DMS153 (cell line): ENCODE results near the gene NEUROG1.
"Not testable (repeated sequence)": the region's sequence is repeated elsewhere in the genome, so short reads cannot be mapped to it uniquely, and the experiment has no call there.

Experiments
- DNase-seq: peaks from one replicate; lab custom pipeline; 2025; lab: John Stamatoyannopoulos, UW

The NEUROG1 gene

DNA sequence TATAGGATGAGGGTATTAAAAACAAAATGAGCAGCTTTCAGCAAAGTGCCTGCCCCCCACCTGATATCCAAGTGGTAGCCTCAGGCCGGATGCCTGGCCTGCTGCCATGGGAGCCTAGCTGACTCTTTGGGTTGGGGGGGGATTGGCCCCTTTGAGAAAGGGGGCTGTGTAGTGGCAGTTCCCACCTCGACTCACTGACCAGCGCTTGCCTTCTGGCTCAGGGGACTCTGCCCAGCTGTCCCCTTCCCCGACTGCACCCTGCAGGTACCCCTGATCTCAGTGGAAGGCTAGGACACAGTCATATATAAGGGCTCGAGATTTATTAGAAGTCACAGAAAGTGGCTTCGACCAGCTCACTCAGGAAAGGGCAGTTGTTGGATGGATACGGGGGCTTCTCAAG is 1.5 kb upstream of the NEUROG1 start:
- DNase-seq, result no peak

DNA sequence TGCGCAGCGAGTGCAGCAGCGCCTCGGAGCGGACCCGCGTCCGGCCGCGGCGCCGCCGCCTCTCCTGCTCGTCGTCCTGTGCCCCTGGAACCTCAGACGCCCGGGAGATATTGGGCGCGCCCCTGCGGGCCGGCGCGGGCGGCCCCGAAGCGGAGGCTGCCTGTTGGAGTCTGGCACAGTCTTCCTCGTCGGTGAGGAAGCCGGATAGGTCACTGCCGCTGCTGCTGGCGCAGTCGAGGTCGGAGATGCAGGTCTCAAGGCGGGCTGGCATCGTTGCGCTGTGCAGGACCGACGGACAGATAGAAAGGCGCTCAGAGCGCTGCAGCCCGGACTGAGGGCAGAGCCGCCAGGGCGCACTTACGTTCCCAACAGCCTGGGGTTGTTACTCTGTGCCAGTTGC is 344 bp downstream of the NEUROG1 start:
- no peak for DNase-seq

DNA sequence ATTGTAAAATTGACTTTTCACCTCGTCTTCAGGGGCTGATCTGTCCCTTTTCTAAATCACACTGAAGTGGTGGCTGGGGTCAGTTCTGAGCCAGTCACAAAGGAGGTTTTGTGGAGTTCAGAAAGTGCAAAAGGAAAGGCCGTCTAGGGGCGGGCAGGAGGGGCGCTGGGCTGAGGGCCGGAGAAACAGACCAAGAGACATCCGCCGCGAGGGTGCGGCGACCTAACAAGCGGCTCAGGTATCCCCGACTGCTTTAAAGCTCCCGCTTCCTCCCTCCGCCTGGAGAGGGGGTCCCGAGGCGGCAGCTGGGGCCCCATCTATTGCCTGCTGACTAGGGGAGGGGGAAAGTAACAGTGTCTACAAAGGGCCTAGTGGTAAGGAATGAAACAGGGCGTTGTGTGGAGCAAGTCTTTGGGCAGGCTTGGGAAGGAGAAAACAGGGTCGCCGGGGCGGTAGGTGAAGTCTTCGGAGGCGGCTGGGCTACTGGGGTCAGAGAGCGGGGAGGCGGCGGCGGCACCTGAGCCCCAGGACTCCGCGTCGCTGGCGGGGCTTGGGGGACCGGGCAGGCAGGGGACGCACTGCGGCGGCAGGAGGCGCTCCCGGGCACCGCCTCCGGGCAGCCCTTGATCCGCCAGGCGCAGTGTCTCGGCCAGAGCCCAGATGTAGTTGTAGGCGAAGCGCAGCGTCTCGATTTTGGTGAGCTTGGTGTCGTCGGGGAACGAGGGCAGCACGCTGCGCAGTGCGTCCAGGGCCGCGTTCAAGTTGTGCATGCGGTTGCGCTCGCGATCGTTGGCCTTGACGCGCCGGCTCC is 950 bp downstream of the NEUROG1 start:
- DNase-seq, result no peak

DNA sequence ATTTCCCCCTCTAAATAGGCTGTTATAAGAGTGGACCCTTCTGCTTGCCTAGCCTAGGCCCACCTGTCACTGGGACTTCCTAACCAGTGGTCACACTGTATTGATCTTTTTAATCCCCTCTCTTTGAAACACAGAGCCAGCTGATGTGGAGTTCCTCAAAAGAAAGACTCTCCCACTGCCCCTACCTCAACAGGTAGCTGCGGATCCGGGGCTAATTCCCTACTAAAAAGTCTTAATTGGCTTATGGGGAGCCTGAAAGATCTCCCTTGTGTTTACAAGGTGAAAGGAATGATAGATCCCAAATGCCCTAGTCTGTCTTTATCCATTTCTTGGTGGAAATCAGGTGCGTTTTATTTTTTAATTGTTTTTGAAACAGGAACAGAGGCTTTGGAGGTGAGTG is 2.0 kb downstream of the NEUROG1 start:
- no peak for DNase-seq

DNA sequence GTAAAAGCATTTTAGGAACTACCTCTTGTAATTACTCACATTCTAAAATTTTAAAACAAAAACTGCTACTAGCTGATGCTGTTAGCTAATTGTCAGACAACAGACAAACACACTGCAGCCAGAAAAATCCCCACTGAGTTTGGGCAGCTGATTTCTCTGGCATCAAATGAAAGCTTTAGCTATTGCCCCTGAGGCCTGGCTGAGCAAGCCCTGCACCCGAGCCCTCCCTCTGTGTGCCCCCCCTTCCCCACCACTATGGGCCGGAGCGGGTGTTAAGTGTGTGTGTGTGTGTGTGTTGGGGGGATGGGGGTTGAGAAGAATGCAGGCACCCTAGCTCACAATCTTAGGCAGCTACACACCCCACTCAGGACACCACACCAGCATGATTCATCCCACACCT is 2.4 kb downstream of the NEUROG1 start:
- DNase-seq, result no peak

DNA sequence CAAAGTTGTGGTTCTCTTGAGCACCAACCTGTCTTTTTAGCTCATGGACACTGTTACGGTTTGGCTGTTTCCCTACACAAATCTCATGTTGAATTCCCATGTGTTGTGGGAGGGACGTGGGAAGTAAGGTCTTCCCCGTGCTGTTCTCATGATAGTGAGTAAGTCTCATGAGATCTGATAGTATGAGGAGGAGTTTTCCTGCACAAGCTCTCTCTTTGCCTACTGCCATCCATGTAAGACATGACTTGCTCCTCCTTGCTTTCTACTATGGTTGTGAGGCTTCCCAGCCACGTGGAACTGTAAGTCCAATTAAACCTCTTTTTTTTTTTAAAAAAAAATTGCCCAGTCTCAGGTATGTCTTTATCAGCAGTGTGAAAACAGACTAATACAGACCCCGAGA is 6.2 kb downstream of the NEUROG1 start:
- DNase-seq, result not testable (repeated sequence)

DNA sequence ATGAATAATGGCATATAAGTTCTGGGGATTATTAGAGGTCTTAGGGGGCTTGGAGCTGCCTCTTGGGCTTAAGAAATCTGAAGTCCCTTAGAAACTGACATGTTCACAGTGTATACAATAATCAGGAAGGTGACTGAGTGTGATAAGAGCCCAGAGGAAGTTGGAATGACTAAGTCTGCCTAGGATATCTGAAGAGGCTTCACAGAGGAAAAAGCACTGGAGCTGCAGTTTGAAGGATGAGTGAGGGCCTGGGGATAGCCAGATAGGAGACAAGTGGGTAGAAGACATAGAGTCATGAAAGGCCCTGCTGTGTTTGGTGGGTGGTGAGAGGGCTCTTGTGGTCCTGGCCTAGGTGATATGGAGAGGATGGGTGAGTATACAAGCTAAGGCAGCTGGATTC is 8.8 kb downstream of the NEUROG1 start:
- DNase-seq, result no peak

DNA sequence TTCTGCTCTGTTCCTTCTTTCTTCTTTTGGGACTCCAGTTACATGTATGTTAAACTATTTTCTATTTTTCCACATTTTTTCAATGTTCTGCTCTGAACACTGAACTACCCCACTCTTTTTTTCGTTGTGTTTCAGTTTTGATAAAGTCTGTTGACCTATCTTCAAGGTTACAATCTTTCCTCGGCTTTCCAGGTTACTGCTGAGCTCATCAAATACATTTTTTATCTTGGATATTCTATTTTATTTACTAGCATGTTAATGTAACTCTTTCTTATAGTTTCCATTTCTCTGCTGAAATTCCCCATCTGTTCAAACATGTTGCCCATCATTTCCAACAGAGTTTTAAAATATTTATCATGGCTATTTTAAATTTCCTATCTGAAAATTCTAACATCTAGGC is 13.8 kb downstream of the NEUROG1 start:
- DNase-seq, result no peak

DNA sequence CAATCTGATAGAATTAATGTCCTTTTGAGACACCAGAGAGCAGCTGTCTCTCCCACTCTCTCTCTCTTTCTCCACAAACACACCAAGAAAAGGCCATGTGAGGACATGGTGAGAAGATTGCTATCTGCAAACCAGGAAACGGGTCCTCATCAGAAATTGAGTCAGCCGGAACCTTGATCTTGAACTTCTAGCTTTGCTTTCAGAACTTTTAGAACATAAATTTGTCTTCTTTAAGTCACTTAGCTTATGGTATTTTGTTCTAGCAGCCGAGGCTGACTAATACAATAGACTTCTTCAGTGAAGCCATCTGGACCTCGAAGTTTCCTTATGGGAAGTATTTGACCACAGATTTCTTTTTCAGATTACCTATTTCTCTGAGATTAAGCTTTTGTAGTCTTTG is 18.1 kb downstream of the NEUROG1 start:
- no peak for DNase-seq

DNA sequence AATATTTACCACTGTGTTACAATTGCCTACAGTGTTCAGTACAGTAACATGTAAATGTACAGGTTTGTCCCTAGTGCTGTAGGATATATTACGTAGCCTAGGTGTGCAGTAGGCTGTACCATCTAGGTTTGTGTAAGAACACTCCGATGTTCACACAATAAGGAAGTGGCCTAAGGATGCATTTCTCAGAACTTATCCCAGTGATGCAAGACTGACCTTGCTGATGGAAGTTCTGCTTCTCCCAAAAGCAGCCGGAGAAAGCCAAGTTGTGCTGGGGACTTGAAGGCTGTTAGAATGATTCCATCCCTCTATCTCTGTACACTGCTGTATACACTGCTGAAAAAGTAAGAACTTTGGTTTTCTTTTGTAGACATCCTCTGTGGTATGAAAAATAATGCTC is 21.6 kb downstream of the NEUROG1 start:
- no peak for DNase-seq

DNA sequence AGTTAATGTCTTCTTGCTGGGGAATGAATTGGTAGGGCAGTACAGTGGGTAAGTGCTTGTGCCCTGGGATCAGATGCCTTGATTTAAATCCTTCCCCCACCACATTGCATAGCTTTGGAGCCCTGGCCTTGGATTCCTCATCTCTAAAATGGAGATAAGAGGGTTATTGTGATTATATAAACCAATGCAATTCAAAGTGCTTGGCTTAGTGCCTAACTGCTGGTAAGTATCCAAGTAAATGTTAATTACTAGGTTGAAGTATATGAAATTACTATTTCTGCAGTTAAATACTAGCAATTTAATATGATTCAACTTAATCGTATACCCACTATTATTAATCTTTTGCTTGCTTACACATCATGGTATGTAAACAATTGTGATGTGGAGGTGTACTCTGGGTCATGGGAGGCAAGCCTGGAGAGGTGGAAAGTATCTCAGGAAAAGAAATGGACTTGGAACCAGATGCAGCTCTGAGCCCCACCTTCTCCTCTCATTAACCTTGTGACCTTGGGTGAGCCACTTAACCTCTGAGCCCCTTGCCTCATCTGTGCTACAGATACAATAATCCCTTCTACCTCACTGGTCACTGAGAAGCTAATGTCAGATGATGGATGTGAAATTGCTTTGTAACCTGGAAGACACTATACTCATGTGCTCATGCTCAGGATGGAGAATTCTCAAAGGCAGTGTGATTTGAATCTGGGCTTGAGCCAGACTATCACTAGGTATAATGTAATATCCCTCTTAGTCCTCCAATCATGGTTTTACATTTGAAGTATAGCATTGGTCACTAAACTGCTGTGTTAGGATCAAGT is 23.8 kb downstream of the NEUROG1 start:
- no peak for DNase-seq

DNA sequence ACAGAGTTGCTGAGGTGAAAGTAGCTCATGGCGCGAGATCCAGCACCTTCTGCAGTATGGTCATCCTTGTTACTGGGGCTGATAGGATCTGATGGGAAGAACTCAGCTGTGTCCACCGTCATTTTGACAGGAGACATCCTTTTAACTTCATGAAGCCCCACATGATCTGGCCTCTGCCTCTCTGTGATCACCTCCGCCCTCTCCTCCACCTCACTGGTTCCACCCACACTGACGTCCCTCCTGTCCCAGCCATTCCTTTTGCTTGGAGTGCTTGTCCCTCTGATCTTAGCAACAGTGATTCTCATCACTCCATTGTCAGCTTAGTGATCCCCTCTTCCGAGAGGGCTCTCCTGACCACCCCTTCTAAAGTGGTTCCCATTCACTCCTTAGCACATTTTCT is 25.8 kb downstream of the NEUROG1 start:
- DNase-seq, result no peak

DNA sequence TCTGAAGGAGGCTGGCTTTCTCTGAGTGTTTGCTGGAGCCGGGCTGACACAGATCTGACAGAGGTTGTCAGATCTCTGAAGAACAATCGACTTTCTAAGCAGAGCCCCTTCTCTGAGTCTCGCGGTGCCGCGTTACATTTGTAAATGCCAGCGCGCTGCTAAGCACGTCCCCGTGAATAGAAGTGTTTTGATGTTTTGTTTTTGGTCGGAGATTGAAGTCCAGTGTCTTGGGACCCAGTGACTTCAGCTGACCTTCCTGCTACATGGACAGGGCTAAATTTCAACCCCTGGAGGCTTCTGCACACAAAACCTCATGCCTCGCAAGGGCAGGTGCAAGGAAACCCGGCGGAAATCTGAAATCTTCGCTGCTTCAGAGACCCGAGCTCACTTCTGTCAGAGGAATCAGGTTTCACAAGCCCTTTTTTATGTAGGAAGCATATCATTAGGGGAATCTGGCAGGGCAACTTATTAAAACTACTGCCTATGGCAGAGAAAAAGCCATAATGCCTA is 27.2 kb downstream of the NEUROG1 start:
- no peak for DNase-seq

DNA sequence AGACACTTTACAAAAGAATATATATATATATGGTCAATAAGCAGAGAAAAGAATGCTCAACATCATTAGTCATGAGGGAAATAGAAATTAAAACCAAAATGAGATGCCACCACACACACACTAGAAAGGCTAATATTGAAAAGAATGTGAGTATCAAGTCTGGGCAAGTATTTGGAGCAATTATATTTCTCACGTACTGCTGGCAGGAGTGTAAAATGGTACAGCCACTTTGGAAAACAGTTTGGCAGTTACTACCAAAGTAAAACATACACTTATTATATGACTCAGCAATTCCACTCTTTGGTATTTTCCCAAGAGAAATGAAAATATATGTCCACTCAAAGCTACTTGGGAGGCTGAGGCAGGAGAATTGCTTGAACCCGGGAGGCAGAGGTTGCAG is 29.8 kb downstream of the NEUROG1 start:
- no peak for DNase-seq

DNA sequence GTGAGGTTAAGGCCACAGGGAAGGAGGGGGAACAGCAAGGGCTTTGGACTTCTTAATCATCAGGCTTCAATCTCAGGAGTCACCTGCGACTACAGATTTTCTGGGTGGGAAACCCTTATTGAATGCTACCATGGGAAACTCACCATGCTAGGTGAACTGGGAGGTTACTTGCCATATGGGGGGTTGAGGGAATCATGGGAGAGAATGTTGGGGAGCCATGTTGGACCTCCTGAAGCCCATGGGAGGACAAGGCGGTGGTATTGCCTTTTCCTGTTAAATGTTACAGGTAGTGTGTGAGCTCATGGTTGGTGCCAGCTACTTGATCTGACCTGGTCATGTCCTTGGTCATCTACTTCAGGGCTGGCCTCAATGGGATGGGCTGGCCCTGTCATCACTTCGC is 31.4 kb downstream of the NEUROG1 start:
- no peak for DNase-seq

DNA sequence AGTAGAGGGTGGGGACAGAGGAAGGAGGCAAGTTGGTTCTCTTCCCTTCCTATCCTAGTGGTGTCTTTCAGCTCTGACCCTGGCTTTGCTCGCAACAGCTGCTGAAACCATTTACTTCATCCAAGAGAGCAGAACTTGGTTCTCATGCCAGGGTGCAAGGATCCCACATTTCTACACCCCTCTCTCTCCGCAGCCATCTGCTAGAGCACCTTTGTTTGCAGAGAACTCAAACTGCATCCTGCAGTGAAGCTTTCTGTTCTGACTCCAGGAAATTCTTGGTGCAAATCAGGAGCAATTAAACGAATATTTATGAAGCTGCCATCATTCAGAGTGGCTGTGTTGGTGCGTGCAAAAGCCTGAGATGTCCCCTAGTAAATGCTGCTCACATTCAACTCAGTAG is 31.9 kb downstream of the NEUROG1 start:
- DNase-seq, result no peak

DNA sequence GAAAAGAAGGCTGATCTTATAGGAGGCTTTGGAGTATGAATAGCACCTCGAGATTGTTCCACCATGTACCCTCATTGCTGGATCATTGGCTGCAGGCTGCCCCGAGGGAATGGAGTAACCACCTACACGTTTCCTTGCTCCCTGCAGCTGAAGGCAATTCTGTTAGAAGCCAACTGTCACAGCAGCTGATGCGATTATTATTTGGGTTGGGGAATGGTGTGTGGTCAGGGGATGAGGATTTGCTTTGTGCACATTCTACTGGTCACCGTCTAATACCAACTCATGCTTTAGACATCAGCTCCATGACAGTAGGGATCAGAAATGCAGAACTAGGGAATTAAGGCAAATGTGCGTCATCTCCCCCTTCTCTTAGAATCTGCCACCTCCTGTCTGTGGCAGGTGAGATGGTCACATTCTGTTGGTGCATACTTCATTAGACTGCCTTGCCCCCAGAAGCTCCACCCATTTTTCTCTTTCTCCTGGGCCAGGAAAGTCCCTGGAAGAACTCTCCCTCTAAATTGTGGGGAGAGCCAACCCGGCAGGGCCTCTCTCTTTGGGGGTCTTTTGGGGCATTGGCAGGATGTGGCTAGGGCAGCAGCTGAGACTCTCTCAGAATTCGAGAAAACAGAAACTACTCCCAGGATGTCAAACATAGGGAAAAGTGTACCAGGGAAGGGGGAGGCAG is 32.8 kb downstream of the NEUROG1 start:
- no peak for DNase-seq

DNA sequence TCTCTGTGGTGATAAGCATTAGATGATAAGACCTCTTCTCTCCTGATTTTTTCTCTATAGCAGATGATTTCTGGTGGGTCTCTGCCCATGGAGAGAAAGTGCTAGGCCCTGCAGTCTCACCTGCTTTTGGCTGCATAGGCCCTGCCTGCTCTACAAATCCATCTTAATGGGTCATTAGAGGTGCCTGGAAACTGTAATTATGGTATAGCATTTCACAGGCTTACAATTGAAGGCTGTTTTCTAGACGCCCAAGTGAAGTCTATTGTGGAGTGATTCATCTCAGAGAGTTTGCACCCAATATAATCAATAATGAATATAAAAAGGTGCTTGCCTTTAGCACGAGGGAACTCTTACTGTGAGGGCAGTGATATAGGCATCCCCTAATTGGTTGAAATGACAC is 33.8 kb downstream of the NEUROG1 start:
- DNase-seq, result no peak

DNA sequence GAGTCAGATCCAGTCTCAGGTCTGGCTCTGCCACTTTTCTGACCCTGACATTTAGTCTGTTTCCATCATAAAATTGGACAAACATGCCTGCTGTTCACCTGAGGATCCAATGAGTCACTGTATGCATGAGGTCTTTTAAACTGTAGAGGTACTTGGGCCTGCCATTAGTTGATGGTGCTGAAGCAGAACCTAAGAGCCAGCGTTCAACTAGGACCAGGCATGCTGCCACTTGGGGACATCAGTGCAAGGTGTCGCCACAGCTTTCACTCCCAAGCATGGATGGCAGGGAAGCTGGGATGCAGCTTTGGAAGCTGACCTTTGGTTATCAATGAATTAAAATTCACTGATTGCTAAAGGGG is 37.1 kb downstream of the NEUROG1 start:
- no peak for DNase-seq

DNA sequence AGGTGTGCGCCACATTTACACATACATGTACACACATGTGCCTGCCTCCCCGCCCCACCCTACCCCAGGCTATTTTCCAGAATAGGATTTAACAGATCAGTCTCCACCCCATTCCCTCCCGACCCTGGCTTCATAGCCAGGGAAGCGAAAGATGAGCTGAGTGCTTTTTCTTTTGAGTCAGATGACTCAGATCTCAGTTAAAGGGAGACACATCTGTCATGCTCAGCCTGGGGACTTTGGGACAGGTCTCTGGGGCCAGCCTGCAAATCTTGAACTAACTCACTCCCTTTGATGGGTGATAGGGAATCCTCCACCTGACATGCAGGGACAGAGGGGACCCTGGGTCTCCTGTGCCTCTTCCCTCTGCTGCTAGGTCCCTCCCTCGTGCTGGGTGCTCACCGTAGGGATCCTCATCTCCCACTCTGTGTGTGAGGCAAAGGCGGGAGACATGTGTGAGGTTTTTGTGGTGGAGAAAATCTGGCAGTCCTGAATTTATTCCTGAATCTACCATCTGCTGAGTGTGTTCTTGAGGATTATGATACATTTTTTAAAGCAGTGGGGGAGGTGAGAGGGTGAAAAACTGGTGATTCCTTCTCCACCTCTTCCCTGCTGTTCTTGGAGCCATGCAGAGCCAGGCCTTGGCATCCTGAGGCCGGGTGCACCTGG is 37.7 kb downstream of the NEUROG1 start:
- DNase-seq, result no peak

DNA sequence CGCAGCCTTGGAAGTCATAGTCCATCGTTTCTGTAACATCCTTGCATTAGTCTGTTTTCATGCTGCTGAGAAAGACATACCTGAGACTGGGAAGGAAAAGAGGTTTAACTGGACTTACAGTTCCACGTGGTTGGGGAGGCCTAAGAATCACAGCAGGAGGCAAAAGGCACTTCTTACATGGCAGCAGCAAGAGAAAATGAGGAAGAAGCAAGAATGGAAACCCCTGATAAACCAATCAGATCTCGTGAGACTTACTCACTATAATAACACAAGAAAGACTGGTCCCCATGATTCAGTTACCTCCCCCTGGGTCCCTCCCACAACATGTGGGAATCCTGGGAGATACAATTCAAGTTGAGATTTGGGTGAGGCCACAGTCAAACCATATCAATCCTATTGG is 40.2 kb downstream of the NEUROG1 start:
- not testable (repeated sequence) for DNase-seq

DNA sequence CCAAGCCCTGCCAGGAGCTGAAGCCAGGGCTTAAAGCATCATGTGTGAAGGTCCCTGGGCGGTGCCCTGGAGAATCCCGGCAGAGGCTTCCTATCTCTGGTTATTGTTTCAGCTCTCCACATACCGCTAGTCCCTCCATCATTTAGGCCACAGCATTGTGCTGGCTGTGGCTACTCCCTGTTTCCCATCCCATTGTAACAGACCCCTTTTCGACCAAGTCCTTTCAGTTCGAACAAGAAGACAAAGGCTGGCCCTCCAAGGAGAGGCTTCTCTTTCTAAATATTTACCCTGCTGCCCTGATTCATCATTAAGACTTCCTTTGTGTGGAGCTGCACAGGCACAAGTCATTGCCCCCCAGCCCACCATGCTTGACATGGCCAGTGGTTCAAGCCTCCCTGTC is 41.6 kb downstream of the NEUROG1 start:
- no peak for DNase-seq
